Ecto neural progenitor cell (in vitro differentiated cells): ENCODE results near the gene ZNF524.
"Not testable (repeated sequence)": the region's sequence is repeated elsewhere in the genome, so short reads cannot be mapped to it uniquely, and the experiment has no call there.

Source experiments
- DNase-seq: peaks from one replicate; pipeline ENCODE4 v3.0.0-alpha.2; 2018; ENCODE audit warnings: low spot score

The ZNF524 gene, protein sequence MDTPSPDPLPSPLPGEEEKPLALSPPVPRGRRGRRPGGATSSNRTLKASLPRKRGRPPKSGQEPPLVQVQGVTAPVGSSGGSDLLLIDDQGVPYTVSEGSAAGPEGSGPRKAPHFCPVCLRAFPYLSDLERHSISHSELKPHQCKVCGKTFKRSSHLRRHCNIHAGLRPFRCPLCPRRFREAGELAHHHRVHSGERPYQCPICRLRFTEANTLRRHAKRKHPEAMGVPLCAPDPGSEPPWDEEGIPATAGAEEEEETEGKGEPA

GRCh38 chr19:55599842-55600661 lies at the start of gene ZNF524:
Gene ZNF524, plus strand, starts transcription at chr19:55600288. Its CDS starts 1,825 bp downstream, at chr19:55602113.
- DNase-seq = peak; percentile 93

DNA sequence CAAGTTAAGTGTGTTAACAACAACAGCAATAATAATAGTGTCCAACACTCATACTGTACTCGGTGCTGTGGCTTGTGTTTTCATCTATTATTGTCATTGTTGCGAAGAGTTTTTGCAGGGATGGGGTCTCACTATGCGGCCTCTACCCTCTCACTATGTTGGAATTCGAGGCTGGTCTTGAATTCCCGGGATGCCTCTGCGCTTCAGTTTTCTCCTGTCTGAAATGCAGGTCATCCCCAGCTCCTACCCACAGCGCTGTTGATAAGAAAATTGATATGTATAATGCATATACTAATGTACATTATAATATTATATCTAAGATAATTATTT lies 49.8 kb upstream of the ZNF524 start:
- no peak for DNase-seq

DNA sequence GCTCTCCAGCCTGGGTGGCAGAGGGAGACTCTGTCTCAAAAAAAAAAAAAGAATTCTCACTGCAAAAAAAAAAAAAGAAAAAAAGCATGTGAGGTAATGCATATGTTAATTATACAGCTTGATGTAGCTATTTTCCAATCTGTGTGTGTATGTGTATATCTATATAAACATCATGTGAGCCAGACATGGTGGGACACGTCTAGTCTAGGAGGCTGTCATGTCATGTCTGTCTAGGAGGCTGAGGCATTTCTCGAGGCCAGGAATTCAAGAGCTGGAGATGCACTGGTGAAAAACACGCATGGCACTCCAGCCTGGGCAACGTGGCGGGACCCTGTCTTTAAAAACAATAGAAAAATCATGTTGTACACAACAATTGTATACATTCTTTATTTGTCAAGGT lies 47.9 kb upstream of the ZNF524 start:
- DNase-seq = no peak

- no peak for DNase-seq
Observed at GRCh38 chr19:55552620-55553019, 47.5 kb upstream of the ZNF524 start.

DNA sequence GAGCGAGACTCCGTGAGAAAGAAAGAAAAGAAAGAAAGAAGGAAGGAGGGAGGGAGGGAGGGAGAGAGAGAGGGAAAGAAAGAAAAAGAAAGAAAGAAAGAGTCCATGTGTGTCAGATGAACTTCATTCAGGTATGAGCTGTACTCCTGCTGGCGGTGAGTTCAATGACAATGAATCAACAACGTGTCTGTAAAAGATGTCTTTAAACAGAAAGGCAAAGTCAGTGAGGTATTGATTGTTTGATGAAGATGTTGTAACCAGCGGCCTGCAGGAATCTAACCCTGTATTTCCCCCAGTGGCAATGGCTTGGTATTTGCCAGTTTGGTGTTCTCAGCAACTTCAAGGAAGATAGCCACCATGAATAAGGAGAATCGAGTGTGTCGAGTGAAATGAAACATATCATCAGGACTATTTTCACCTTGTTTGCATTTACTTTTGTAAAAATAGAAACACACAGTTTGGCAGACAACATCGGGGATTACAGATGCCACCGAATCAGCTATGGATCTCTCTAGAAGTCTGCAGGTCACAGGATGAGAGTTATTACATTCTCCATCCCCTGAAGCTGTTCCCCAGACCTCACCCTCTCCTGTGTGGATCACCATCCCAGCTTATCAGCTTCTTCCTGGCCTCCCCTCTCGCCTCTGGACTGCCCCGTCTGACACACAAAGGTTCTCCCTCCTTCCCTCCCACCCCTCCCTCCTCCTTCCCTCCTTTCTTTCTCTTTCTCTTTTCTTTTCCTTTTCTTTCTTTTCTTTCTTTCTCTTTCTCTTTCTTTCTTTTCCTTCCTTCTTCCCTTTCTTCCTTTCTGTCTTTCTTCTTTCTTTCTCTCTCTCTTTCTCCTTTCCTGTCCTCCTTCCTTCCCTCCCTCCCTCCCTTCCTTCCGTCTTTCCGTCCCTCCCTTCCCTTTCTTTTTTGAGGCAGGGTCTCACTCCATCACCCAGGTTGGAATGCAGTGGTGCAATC lies 46.6 kb upstream of the ZNF524 start:
- DNase-seq = no peak

GRCh38 chr19:55554302-55554701 lies 45.8 kb upstream of the ZNF524 start:
- DNase-seq = no peak

- DNase-seq = no peak
Observed at GRCh38 chr19:55554741-55555152, 45.3 kb upstream of the ZNF524 start.

DNA sequence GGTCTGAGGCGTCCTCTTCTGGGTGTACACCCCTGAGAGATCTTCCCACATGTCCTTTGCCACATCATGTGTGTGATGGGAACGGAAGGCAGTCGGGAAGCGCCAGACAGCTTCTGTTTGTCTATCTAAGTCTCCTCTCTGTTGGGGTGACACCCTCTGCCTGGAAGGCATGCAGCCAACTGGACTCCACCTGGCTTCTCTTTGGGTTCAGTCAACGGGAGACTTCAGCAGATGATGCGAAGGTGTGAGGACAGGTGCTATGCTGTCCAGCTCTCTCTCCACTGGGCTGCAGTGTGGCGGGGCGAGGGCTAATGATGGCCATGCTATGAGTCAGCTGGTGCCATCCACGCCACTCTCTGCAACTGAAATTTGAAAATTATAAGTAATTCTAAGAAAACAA lies 40.4 kb upstream of the ZNF524 start:
- DNase-seq = no peak

DNA sequence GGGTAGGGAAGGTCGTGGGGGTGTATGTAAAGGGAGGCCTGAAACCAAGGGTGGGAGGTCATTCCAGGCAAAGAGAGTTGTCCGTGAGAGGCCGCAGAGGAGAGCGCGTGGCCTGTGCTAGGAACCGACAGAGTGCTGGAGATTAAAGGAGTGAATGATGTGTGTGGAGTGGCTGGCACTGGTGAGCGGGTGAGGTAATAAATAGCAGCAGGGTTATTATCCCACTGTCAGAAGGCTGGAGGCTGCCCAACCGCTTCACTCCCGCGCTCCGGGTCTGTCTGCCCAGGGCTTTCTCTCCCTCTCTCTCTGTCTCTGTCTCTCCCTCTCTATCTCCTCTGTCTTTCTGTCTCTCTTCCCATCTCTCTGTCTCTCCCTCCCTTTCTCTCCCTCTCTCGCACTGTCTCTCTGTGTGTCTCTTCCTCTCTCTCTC lies 36.8 kb upstream of the ZNF524 start:
- DNase-seq = no peak

DNA sequence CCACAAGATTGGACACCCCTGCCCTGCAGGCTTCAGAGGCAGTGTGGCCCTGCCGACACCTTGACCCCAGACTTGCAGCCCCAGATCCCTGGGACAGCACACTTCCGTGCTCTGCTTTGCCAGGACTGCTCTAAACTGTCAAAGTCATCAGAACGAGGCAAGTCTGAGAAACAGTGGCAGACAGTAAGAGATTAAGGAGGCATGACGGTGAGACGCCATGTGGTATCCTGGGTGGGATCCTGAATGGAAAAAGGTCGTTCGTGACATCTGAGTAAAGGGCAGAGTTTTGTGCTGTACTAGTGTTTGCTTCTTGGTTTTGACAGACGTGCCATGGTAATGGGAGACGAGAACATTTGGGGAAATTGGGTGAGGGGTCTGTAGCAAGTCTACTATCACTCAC lies 33.3 kb upstream of the ZNF524 start:
- DNase-seq = no peak

GRCh38 chr19:55567708-55568328 lies 32.3 kb upstream of the ZNF524 start:
- DNase-seq = no peak

DNA sequence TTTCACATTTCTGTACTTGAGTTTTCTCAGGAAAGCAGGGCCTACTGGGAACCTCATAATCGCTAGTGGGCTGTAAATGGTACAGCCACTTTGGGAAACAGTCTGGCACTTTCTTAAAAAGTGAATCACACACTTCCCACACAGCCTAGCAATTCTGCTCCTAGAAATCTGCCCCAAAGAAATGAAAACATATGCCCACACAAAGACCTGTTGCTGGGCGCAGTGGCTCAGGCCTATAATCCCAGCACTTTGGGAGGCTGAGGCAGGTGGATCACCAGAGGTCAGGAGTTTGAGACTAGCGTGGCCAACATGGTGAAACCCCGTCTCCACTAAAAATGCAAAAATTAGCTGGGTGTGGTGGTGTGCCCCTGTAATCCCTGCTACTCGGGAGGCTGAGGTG lies 30.6 kb upstream of the ZNF524 start:
- DNase-seq = not testable (repeated sequence)

DNA sequence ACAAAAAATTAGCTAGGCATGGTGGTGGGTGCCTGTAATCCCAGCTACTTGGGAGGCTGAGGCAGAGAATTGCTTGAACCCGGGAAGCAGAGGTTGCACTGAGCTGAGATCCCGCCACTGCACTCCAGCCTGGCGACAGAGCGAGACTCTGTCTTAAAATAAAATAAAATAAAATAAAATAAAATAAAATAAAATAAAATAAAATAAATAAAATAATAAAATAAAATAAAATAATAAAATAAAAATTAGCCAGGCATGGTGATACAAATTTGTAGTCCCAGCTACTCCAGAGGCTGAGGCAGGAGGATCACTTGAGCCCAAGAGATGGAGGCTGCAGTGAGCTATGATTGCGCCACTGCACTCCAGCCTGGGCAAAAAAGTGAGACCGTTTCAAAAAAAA lies 26.2 kb upstream of the ZNF524 start:
- DNase-seq = not testable (repeated sequence)

- DNase-seq = no peak
Observed at GRCh38 chr19:55576746-55577145, 23.3 kb upstream of the ZNF524 start.

DNA sequence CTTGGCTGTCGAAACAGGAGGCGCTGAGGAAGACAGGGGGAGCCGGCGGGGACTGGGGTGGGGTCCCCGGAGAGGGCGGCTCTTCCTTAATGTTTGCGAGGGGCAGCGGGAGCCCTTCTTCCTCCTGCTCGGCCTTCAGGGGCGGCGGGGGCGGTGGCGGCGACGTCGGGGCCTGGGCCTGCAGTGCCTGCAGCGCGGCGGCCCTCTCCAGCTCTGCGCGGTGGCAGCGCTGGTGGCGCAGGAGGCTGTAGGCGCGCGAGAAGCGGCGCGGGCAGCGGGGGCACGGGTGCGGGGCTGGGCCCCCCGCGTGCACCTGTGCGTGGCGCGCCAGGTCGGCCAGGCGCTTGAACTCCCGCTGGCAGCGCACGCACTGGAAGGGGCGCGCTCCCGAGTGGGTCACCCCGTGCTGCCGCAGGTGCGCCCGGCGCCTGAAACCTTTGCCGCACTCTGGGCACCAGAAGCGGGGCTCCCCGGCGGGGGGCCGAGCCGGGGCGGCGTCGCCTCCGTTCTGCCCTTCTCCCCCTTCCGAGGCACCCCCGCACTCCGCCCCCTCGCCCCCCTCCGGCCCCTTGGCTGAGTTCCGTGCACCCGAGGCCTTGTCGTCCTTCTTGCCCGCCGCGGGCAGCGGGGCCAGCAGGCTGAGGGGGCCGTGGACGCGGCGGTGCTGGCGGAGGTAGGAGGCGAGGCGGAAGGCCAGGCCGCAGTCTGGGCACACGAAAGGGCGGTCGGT lies 21.9 kb upstream of the ZNF524 start:
- no peak for DNase-seq

- DNase-seq = no peak
Observed at GRCh38 chr19:55578761-55579747, 21.0 kb upstream of the ZNF524 start.

DNA sequence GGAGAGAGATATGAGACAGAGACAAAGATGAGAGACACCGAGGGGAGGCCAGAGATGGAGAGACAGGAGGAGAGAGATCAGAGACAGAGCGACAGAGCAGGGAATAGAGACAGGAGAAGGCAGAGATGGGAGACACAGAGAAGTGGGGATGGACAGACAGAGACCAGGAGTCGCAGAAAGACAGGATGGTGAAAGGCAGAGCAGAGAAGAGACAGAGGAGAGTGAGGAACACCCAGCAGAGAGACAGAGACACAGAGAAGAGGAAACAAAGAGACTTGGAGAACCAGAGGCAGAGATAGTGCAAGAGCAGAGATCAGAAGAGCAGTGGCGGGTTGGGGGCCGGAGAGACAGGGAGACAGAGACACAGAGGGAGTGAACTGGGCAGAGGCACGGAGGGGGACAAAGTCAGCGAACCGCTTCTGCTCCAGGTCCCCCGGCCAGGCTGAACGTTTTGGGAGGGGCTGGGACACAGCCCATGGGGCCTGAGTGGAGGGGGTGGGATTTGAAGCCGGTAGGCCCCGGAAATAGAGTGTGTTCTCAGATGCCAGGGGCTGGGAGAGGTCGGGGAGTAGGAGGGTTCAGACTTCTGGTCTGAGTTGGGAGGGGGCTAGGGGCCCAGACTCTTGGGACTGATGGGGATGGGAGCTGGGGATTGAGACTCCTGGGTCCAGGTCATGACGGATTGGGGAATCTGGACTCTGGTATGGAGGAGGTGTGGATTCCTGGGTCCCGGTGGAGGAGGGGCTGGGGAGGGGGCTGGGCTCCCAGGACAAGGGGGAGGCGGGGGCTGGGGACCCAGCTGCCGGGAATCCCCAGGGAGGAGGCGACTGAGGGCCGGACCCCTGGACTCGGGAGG lies 20.1 kb upstream of the ZNF524 start:
- DNase-seq = no peak

DNA sequence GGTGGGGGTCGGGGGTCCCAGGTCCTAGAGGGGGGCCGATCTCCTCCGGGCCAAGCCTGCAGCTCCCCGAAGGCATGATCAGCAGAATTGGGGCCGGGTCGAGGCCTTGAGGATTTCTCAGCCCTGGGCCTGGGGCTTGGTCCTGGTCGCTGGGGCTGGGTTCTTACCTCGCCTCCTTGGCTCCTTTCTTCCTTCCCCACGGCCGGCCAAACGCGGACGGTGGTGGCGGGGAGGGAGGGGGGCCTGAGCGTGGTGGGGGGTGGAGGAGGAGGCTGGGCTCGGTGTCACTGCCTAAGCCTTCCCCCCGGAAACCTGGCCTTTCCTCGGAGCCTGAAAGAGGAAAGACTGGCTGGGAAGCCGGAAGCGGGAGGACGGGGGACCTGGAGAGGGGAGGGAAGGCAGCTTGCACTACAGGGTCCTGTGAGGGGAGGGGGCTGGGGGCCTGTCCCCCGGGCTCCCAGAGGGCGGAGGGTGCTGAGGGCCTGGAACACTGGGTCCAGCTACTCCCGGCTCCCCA lies 19.4 kb upstream of the ZNF524 start, which contains the start of gene ZNF579:
ZNF579 (minus strand) TSS at position 221 of the 517 bp plus-strand sequence. CDS start 1,209 bp downstream, outside the sequence.
- peak; percentile 90 for DNase-seq
